ENCODE measurements around the gene NAT9. TPM values are rescaled to one million over a fixed set of nuclear protein-coding genes. Genes with fewer than 3 reads are reported as not detected.

NAT9 gene
- total and polyA plus RNA-seq, 2 donors (not counting 1 experiment from before 2014, with no cell fraction given) = 66.6 to 73.6 TPM

DNA sequence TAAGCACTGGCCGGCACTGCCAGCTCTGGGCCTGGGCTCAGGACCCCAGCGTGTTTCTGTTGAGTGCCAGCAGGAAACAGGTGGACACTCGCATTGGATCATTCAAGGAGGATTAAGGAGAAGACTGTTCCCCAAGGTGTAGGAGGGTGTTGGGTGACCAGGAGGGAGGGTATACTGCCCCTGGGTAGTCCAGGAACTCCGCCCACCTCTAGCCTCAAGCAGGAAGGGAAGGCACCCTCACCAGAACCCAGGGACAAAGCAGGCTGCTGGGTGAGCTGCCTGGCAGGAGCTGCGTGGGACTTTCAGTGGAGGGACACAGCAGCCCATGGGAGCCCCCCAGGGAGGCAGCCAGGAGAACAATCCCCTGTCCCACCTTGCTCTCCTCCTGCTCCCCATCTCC lies 46.8 kb downstream of the NAT9 start:
- H3K4me3 ChIP-seq (ENCODE audit: control extremely low read depth in 1 of 5, extremely low read depth in 1 of 5, insufficient read depth in 1 of 5, low read depth in 2 of 5, low read length in 4 of 5) = no peak overlapping the region
- Mint-ChIP-seq H3K27ac (no peak overlapping the region), H3K4me1 (peaks cover 17% of the 10 kb centered on the region), H3K4me3 (no peak overlapping the region), H3K9me3 (ENCODE audit: insufficient read depth) (no peaks in the 10 kb centered on the region), H3K27me3 (no peaks in the 10 kb centered on the region)
- H3K4me1 ChIP-seq (ENCODE audit: control insufficient read depth in 2 of 2, insufficient read depth in 2 of 2, low read length in 2 of 2) = peaks cover 13 to 36% of the 10 kb centered on the region in 2 donors
- no peak overlapping the region for H3K27ac ChIP-seq (ENCODE audit: low read length in 2 of 2)
- peaks cover 0 to 10% (median 0%) of the 10 kb centered on the region in 4 experiments for H3K27me3 ChIP-seq (replicated peaks in 1 of 4; ENCODE audit: control extremely low read depth in 1 of 4, control insufficient read depth in 3 of 4, insufficient read depth in 4 of 4, low read length in 3 of 4)
- no peak for TF ChIP-seq EZH2 (IDR thresholded peaks at IDR 0.05; ENCODE audit: borderline replicate concordance, insufficient read depth, low read depth, low read length, poor library complexity, severe bottlenecking)
- TF ChIP-seq, protein P1, sequence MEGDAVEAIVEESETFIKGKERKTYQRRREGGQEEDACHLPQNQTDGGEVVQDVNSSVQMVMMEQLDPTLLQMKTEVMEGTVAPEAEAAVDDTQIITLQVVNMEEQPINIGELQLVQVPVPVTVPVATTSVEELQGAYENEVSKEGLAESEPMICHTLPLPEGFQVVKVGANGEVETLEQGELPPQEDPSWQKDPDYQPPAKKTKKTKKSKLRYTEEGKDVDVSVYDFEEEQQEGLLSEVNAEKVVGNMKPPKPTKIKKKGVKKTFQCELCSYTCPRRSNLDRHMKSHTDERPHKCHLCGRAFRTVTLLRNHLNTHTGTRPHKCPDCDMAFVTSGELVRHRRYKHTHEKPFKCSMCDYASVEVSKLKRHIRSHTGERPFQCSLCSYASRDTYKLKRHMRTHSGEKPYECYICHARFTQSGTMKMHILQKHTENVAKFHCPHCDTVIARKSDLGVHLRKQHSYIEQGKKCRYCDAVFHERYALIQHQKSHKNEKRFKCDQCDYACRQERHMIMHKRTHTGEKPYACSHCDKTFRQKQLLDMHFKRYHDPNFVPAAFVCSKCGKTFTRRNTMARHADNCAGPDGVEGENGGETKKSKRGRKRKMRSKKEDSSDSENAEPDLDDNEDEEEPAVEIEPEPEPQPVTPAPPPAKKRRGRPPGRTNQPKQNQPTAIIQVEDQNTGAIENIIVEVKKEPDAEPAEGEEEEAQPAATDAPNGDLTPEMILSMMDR (IDR thresholded peaks at IDR 0.05) = no peak
- 100% methylated on average over 4 of the region's 5 CpGs for WGBS (ENCODE audit: insufficient coverage)
- H2AFZ ChIP-seq (ENCODE audit: insufficient read depth, low read depth, low read length, poor library complexity, severe bottlenecking) = no peak overlapping the region
- ATAC-seq (ENCODE audit: low read depth) = no peak
- ChIA-PET CTCF (interaction anchor here (0.9 kb wide), 2 partner anchors 62 to 72 kb away, joined by 3 to 5 read pairs; no protein-coding TSS in a partner anchor), POLR2A (no interaction called here)
- no peak for DNase-seq
- no peak overlapping the region for H3K4me2 ChIP-seq (replicated peaks; ENCODE audit: low read depth, low read length, poor library complexity, severe bottlenecking)
- no peaks in the 10 kb centered on the region for H4K20me1 ChIP-seq (ENCODE audit: control insufficient read depth, insufficient read depth, low read length, poor library complexity, severe bottlenecking)
- no peaks in the 10 kb centered on the region for H3K79me2 ChIP-seq (ENCODE audit: control insufficient read depth, insufficient read depth, low read length)
- H3K9ac ChIP-seq (ENCODE audit: low read length) = no peak overlapping the region
- no peaks in the 10 kb centered on the region for H3K9me3 ChIP-seq (ENCODE audit: control extremely low read depth in 1 of 3, control insufficient read depth in 2 of 3, insufficient read depth in 1 of 3, low read length in 2 of 3)
- intact Hi-C loops (cut with micrococcal nuclease) = no loop called here
- no peaks in the 10 kb centered on the region for H3K36me3 ChIP-seq (replicated peaks in 1 of 2; ENCODE audit: control extremely low read depth in 1 of 2, control insufficient read depth in 1 of 2, extremely low read depth in 1 of 2, insufficient read depth in 2 of 2, low read length in 1 of 2)

DNA sequence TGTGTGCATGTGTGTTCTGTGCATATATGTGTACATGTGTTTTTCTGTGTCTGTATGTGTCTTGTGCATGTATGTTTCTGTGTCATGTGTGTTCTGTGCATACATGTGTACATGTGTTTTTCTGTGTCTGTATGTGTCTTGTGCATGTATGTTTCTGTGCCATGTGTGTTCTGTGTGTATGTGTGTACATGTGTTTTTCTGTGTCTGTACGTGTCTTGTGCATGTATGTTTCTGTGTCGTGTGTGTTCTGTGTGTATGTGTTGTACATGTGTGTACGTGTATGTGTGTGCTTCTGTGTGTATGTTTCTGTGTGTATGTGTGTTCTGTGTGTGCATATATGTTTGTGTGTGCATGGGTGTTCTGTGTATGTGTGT lies 47.5 kb downstream of the NAT9 start:
- peaks cover 17% of the 10 kb centered on the region for H3K4me1 Mint-ChIP-seq
- TF ChIP-seq EZH2 (IDR thresholded peaks at IDR 0.05; ENCODE audit: borderline replicate concordance, insufficient read depth, low read depth, low read length, poor library complexity, severe bottlenecking) = no peak
- TF ChIP-seq, protein P1 (IDR thresholded peaks at IDR 0.05) = no peak
- intact Hi-C loops (cut with micrococcal nuclease) = no loop called here
- no peaks in the 10 kb centered on the region for H4K20me1 ChIP-seq (ENCODE audit: control insufficient read depth, insufficient read depth, low read length, poor library complexity, severe bottlenecking)
- H3K36me3 ChIP-seq (replicated peaks in 1 of 2; ENCODE audit: control extremely low read depth in 1 of 2, control insufficient read depth in 1 of 2, extremely low read depth in 1 of 2, insufficient read depth in 2 of 2, low read length in 1 of 2) = no peaks in the 10 kb centered on the region
- H3K79me2 ChIP-seq (ENCODE audit: control insufficient read depth, insufficient read depth, low read length) = no peaks in the 10 kb centered on the region
- no peak overlapping the region for H3K27ac ChIP-seq (ENCODE audit: low read length in 2 of 2)
- H3K27ac Mint-ChIP-seq = no peak overlapping the region
- H2AFZ ChIP-seq (ENCODE audit: insufficient read depth, low read depth, low read length, poor library complexity, severe bottlenecking) = no peak overlapping the region
- POLR2A ChIA-PET = no interaction called here
- peaks cover 13 to 36% of the 10 kb centered on the region in 2 donors for H3K4me1 ChIP-seq (ENCODE audit: control insufficient read depth in 2 of 2, insufficient read depth in 2 of 2, low read length in 2 of 2)
- H3K9me3 Mint-ChIP-seq (ENCODE audit: insufficient read depth) = no peaks in the 10 kb centered on the region
- CTCF ChIA-PET = no interaction called here
- no peak overlapping the region for H3K9ac ChIP-seq (ENCODE audit: low read length)
- 100% methylated on average over 3 of the region's 3 CpGs for WGBS (ENCODE audit: insufficient coverage)
- no peak overlapping the region for H3K4me3 ChIP-seq (ENCODE audit: control extremely low read depth in 1 of 5, extremely low read depth in 1 of 5, insufficient read depth in 1 of 5, low read depth in 2 of 5, low read length in 4 of 5)
- H3K27me3 ChIP-seq (replicated peaks in 1 of 4; ENCODE audit: control extremely low read depth in 1 of 4, control insufficient read depth in 3 of 4, insufficient read depth in 4 of 4, low read length in 3 of 4) = peaks cover 0 to 10% (median 0%) of the 10 kb centered on the region in 4 experiments
- DNase-seq (no peak), ATAC-seq (ENCODE audit: low read depth) (no peak)
- H3K9me3 ChIP-seq (ENCODE audit: control extremely low read depth in 1 of 3, control insufficient read depth in 2 of 3, insufficient read depth in 1 of 3, low read length in 2 of 3) = no peaks in the 10 kb centered on the region
- H3K27me3 Mint-ChIP-seq = no peaks in the 10 kb centered on the region
- H3K4me2 ChIP-seq (replicated peaks; ENCODE audit: low read depth, low read length, poor library complexity, severe bottlenecking) = no peak overlapping the region
- no peak overlapping the region for H3K4me3 Mint-ChIP-seq

Data from B cell (primary cell).